Bronchial epithelial cell (primary cell): Measurements from ENCODE around the gene EYA2. TPM values are rescaled to one million over a fixed set of nuclear protein-coding genes. Genes with fewer than 3 reads are reported as not detected.

Experiments
- DNase-seq: peaks from one replicate; pipeline ENCODE4 v3.0.0-alpha.2; 2010; ENCODE audit warnings: low read depth
- FAIRE-seq: peaks from 2 replicates; lab custom pipeline; 2011; peaks lifted over from hg19 to GRCh38; lab: Jason Lieb, UNC
- H3K27me3 ChIP-seq: 2 replicates; pipeline ENCODE4 v1.5.1; 2011; ENCODE audit warnings: low read length; ENCODE audit not compliant: control insufficient read depth, insufficient read depth
- H3K36me3 ChIP-seq: 2 replicates; pipeline ENCODE4 v1.5.1; 2011; ENCODE audit warnings: low read length; ENCODE audit not compliant: control insufficient read depth, insufficient read depth
- H3K4me3 ChIP-seq: 2 replicates; pipeline ENCODE4 v1.5.1; 2011; ENCODE audit warnings: mild to moderate bottlenecking, low read depth, low read length, control low read depth
- total RNA-seq: library from RNA; depleted of rRNA; stranded (reverse); fragments of >200 nt; gene quantifications from 2 replicates; pipeline ENCODE4 v1.2.1, GENCODE V29; 2014
- TF ChIP-seq, protein P1 (sequence below): IDR thresholded peaks from 2 replicates; pipeline ENCODE4 v1.5.1; 2011; ENCODE audit warnings: mild to moderate bottlenecking, moderate library complexity, low read length, control low read depth, inconsistent platforms; ENCODE audit not compliant: insufficient read depth, severe bottlenecking

Gene EYA2
- total RNA-seq, 1 donor from 2014 or later: 8.4 TPM

GRCh38 chr20:46935394-46936017 is 40.9 kb downstream of the EYA2 start:
- FAIRE-seq (no peak), DNase-seq (no peak)
- Histone ChIP-seq H3K36me3 (peaks cover 2% of the 10 kb centered on the region), H3K27me3 (no peaks in the 10 kb centered on the region), H3K4me3 (no peak overlapping the region)
- TF ChIP-seq, protein P1, sequence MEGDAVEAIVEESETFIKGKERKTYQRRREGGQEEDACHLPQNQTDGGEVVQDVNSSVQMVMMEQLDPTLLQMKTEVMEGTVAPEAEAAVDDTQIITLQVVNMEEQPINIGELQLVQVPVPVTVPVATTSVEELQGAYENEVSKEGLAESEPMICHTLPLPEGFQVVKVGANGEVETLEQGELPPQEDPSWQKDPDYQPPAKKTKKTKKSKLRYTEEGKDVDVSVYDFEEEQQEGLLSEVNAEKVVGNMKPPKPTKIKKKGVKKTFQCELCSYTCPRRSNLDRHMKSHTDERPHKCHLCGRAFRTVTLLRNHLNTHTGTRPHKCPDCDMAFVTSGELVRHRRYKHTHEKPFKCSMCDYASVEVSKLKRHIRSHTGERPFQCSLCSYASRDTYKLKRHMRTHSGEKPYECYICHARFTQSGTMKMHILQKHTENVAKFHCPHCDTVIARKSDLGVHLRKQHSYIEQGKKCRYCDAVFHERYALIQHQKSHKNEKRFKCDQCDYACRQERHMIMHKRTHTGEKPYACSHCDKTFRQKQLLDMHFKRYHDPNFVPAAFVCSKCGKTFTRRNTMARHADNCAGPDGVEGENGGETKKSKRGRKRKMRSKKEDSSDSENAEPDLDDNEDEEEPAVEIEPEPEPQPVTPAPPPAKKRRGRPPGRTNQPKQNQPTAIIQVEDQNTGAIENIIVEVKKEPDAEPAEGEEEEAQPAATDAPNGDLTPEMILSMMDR: no peak

DNA sequence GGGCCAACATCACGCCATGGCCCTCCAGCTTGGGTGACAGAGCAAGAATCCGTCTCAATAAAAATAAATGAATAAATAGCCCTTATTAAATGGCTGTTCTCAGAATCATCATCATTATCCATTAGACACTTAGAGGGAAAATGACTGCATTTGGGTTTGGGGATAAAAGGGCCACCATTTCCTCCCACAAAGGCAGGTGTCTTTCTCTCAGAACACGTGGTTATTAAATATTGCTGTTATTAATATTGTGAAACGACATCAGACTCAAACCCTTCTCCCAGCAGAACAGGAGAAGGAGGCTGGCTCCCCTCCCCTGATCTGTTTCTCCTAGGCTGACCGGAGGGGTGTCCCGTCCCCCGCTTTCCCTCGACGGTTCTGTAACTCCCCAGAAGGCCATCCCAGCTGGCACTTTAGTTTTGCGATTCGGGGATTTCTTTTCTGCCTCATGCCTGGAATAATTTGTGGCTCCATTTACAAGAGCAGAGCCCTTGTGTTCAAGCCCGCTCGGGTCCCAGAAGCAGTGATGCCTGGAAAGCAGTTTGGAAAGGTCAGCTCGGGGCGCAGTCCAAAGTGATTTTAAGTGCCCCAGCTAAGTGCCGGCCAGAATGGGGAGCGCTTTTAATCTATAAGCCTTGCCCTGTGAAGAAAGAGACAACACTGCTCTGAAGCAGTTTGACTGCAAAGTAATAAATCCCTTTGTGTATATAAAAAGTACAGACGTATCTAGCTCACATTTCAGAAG is 41.9 kb downstream of the EYA2 start:
- Histone ChIP-seq H3K4me3 (no peak overlapping the region), H3K36me3 (peaks cover 2% of the 10 kb centered on the region), H3K27me3 (no peaks in the 10 kb centered on the region)
- TF ChIP-seq, protein P1: no peak
- no peak for DNase-seq
- no peak for FAIRE-seq

DNA sequence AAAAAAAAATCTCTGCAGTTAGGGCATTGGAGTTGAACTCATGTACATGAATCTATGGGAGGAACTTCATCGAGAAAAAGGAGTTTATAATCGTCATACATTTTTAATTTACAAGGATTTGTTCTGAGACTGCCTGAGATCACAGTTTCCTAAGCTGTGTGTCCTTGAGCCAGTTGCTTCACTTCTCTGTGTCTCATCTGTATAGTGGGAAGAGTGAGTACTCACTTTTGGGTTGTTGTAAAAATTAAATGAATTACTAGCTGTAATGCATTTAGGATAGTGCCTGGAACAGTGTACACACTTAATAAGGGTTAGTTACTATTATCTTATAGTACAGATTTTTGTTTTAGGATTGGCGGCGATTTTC is 42.5 kb downstream of the EYA2 start:
- DNase-seq (no peak), FAIRE-seq (no peak)
- TF ChIP-seq, protein P1: no peak
- Histone ChIP-seq H3K27me3 (no peaks in the 10 kb centered on the region), H3K36me3 (peaks cover 1% of the 10 kb centered on the region), H3K4me3 (no peak overlapping the region)

GRCh38 chr20:46937533-46938226 is 43.0 kb downstream of the EYA2 start:
- Histone ChIP-seq H3K36me3 (peaks cover 1% of the 10 kb centered on the region), H3K4me3 (no peak overlapping the region), H3K27me3 (no peaks in the 10 kb centered on the region)
- TF ChIP-seq, protein P1: no peak
- no peak for DNase-seq
- no peak for FAIRE-seq

GRCh38 chr20:46938434-46938833 is 43.8 kb downstream of the EYA2 start:
- TF ChIP-seq, protein P1: no peak
- H3K4me3 ChIP-seq: no peak overlapping the region
- H3K36me3 ChIP-seq: no peaks in the 10 kb centered on the region
- FAIRE-seq: peak; percentile 90
- H3K27me3 ChIP-seq: no peaks in the 10 kb centered on the region
- DNase-seq: no peak
